DMS153 (cell line): ENCODE results near the gene SPINK2.

Source experiments
- DNase-seq: peaks from one replicate; lab custom pipeline; 2025; lab: John Stamatoyannopoulos, UW

Gene SPINK2

GRCh38 chr4:56821381-56822243, at the start of gene SPINK2:
Gene SPINK2, minus strand, starts transcription at chr4:56821701. Its CDS starts 39 bp downstream, at chr4:56821662.
- DNase-seq = peak; percentile 31

DNA sequence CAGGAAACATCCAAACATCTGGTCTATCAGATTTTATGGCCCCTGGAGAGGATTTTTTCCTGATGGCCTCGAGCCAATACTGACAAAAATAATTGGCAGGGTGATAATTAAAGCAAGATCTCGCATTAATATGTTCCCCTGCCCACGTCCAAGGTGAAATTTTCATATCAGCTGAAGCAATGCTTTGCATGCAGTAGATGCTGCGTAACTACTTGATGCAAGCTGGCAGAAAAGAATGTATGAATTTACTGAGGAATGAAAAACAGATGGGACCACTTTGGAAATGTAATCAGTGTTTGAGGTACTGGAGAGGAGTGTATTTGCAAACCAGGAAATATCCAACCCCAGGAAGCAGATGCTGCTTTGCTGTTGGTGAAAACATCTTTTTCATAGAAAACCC, 49.4 kb upstream of the SPINK2 start:
- DNase-seq = no peak

- no peak for DNase-seq
Measured at GRCh38 chr4:56863441-56864139, 42.1 kb upstream of the SPINK2 start.

DNA sequence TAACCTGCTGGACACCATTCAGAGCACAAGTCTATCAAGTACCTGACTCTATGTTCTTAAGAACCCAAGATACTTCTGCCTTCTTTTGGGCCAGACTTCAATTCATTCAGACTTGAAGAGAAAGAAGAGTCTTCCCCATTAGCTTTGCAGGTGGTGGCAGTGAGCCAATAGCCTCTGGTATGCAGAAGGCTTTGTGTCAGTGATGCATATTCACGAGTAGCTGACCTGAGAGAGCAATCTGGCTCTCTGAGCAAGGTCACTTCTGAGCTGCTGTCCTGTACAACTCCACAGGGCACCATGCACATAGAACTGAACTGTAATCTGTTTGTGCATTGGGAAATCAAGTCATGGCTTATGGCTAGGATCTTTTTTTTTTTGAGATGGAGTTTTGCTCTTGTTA, 39.9 kb upstream of the SPINK2 start:
- DNase-seq = no peak

GRCh38 chr4:56860781-56861180, 39.3 kb upstream of the SPINK2 start:
- no peak for DNase-seq

DNA sequence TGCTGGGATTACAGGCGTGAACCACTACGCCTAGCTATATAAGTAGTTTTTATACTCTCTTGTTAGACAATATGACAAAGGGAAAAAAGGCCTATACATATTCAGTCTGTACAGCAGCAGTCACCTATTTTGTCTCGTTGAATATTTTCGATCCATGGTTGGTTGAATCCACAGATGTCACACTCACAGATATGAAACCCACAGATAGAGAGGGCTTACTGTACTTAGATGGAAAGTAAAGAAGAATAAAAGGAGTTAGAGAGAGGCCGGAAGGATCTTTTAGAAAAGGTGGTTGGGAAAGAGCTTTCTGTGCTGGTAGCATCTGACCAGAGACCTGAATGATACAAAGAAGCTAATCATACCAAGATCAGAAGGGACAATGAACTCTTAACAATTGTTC, 38.3 kb upstream of the SPINK2 start:
- no peak for DNase-seq

DNA sequence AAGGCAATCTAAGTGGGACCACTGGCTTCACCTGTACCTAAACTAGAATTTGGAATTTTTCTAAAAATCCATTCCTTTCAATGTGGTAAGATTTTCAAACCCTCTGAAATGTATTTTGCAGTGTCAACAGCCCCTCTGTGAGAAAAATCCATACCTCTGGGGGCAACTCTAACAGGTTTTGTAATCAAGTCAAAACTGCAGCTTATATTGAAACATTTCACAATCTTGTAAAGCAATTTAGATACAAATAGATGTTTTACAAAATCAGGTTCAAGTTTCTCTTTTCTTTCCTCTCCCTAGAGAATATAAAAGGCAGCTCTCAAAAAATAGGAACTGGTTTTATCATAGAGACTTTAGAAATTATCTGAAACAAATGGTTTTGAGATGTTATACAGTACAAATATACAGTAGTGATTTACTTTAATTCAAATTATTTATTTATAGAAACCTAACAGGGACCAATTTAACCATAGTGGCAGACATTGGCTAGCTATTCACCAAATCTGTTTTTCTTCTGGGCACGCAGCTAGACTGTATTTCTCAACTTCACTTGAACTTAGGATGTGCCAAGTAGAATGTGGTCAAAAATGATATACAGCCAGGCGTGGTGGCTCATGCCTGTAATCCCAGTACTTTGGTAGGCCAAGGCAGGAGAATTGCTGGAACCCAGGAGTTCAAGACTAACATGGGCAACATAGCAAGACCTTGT, 36.3 kb upstream of the SPINK2 start:
- DNase-seq = no peak

DNA sequence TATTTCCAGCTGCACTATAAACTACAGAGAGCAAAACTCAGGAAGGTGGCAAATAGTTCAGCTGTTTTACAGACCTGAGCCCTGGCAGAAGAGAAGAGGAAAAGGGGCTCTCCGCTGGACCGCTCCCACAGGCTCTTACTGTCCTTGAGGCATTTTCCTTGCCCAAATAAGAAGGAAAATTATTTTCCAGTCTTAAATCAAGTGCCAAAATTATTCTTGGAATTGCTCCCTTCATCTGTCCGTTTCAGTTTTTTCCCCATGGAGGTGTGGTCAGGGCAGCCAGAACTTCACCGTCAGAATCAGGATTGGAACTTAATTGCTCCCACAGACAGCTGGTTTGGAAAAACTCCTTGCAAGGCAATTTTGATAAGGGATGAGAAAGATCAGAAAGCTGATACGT, 35.2 kb upstream of the SPINK2 start:
- DNase-seq = no peak

GRCh38 chr4:56850910-56851309, 29.4 kb upstream of the SPINK2 start:
- no peak for DNase-seq

DNA sequence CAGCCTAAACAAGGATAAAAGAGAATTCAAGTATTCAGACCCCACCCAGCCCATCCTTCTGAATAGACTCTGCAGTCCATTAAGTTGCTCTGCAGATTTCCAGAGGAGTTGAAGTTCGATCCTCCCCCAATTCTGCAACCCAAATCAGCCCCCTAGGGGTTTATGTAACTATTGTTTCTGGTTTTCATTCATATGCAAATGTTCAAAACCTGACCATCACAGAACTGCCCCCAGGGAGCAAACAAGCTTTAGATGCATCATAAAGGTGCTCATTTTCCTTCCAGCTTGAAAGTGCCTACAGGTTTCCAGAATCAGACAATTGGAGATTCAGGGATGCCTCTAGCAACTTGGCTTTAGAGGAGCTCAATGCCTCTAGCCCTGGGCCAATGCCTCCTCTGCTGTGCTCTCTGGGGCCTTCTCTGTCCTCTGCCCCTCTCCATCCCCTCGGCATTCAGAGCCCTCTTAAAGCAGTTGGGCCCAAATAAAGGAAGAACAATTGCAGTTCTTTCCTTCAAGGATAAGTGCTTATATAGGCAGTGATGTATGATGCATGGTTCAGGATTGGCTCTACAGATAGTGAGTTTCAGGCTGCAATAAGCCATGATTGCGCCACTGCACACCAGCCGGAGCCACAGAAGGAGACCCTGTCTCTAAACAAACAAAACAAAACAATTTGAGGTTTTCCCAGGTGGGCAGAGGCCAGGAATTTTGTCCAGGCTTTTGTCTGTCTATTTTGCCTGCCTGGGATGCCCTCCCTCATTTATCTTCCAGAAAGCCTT, 23.5 kb upstream of the SPINK2 start:
- no peak for DNase-seq

- no peak for DNase-seq
Measured at GRCh38 chr4:56843421-56843899, 22.0 kb upstream of the SPINK2 start.

DNA sequence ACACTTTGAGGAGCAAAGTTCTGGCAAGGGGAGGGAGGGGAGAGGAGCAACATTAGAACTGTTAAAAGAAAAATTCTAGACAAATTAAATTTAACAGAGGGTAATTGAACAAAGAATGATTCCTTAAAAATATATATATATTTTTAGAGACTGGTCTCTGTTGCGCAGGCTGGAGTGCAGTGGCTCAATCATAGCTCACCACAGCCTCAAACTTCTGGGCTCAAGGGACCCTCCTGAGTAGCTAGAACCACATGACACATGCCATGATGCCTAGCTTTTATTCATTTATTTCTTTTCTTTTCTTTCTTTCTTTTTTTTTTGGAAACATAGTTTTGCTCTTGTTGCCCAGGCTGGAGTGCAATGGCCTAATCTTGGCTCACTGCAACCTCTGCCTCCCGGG, 19.1 kb upstream of the SPINK2 start:
- DNase-seq = no peak

GRCh38 chr4:56828784-56829535, 7.5 kb upstream of the SPINK2 start:
- no peak for DNase-seq

DNA sequence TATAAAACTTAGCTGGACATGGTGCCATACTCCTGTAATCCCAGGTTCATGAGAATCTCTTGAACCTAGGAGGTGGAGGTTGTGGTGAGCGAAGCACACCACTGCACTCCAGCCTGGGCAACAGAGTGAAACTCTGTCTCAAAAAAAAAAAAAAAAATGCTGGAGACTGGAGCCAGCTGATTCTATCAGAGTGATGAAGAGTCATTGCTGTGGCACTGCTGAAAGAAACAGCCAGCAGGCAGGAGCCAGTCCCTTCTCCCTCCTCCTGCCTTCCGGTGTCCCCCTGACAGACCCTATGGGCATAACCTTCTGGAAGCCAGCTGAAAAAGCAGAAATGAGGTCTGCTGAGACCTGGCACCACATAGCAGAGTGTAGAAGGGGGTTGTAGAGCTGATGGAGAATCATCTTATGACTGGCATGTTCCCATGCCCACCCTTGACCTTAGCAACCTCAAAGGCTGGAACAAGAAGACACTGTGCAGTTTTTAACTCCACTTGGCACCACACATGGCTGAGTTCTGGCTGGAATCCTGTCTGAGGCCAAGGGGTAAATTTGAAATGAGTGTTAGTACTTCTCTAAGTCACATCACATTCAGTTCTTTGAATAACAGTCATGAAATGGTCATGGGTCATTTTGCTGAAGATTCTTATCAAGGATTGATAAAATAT, 2.6 kb upstream of the SPINK2 start:
- no peak for DNase-seq

DNA sequence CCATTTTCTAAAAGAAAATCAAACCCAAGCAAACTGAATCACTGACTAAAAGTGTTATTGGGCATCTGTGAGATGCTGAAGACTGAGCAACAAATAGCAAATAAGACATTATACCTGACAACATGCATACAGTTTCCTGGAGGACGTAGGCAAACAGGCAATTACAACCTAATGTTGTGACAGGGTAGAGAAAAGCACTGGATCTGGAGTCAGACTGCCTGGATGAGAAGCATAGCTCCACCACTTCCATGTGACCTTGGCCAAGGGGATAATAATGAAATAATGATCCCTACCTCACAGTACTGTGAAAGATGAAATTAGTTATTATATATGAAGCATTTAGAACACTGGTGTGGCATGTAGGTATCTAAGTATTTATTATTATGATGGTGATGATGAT, 2.7 kb downstream of the SPINK2 start:
- no peak for DNase-seq

DNA sequence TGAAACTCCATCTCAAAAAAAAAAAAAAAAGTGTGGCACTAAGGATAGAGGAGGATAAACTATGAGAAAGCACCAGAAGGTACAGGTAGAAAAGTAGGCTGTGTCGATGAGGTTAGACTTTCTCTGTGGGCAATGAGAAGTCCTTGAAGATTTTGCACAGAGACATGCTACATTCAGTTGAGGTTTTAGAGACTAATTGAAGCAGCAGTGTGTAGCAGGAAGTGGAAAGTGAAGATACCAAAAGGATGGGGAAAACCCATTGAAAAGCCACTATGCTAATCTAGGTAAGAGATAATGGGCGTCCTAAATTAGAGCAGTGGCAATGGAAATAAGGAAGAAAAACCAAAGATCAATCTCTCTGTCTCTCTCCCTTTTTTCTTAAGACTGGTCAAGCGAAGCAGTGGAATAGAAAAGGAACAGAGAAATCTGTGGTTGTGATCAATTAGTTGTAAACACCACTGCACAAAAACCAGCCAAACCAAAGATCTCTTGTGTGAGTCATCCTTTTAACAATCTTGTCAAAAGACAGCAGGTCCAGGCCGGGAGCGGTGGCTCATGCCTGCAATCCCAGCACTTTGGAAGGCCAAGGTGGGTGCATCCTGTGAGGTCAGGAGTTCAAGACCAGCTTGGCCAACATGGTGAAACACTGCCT, 3.5 kb downstream of the SPINK2 start:
- no peak for DNase-seq

DNA sequence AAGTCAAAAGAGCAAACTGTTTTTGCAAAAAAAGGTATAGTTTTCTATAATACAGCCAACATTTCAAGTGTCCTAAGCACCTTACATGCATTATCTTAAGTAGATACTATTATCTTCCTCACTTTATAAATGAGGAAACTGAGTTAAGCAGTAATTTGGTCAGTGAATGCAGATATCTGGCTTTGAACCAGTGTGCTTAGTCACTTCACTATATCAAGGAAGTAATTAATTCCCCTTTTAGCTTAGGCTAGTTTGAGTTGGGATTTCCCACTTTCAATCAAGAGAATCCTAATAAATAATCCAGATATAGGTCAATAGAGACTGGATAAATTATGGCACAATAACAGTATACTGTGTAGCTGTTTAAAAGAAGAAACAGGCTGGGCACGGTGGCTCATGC, 14.8 kb downstream of the SPINK2 start:
- DNase-seq = no peak

DNA sequence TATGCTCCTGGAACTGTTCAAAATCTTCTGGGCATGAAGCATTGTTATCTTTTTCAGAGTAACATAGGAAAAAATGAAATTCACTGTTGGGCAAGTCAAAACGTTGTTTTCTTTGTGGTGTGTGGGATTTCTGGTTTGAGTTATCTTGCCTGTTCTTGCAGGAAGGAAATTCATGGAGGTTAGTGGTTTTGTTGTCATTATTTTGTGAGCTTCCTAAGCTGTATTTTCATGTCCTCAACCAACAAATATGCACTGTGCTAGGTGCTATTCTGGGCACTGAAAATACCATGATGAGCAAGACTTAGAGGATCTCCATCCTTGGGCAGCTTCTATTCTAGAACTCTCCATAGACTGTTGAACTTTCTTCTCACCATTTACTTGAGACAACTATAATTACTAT, 16.9 kb downstream of the SPINK2 start:
- no peak for DNase-seq

- peak; percentile 6 for DNase-seq
Measured at GRCh38 chr4:56803471-56803870, 18.0 kb downstream of the SPINK2 start.
